ENCODE data around the gene TPRN.
A peak's percentile ranks its signal among the peaks of the same experiment; 100 is the strongest.

The TPRN gene

DNA sequence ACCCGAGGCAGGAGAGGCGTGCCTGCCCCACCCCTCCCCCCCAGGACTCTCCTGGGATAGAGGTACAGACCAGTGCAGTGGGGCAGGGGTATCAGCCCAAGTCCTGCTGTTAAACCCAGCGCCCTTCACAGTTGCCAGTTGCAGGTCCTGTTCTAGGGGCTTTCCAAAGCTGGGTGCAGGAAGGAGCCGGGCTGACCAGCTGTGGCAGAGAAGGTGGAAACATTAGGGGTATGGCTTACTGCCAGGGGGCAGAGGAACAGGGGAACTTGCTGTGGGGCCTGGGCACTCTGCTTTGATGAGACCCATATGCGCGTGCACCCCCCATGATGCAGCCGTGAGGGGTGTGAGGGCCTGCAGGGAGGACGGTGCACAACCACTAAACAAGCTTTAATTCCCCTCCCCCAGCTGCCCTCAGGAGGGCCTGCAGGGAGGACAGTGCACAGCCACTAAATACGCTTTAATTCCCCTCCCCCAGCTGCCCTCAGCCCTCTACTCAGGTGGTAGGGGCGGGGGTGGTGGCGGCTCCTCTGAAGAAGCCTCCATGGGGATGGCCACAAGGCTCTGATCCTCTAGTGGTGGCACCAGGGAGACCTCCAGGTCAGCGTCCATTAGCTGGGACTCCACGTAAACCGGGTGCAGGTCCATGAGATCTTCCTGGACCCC lies 29.9 kb downstream of the TPRN start:
- no peak for DNase-seq

DNA sequence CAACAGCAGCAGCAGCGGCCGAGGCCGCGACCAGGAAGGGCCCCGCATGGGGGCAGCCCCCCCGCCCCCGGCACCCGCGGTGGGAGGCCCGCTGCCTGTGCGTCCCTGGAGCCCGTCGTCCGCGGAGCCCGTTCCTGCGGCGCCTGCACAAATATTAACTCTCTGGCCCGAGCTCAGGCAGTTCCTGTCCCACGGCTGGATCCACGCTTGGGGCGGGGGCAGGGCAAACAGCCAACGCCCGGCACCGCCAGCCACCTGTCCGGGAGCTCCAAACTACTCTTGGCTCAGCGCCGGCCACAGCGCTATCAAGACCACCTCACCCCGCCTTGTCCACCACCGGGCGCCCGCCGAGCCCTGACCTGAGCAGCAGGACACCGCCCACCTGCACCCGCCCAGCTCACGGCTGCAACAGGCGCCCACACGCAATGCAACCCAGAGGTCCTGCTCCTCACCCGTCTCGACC lies 30.6 kb downstream of the TPRN start, which contains the start of gene LRRC26:
LRRC26 (minus strand) TSS at position 156 of the 463 bp plus-strand sequence; CDS start at position 48, 108 bp downstream.
- DNase-seq = no peak

DNA sequence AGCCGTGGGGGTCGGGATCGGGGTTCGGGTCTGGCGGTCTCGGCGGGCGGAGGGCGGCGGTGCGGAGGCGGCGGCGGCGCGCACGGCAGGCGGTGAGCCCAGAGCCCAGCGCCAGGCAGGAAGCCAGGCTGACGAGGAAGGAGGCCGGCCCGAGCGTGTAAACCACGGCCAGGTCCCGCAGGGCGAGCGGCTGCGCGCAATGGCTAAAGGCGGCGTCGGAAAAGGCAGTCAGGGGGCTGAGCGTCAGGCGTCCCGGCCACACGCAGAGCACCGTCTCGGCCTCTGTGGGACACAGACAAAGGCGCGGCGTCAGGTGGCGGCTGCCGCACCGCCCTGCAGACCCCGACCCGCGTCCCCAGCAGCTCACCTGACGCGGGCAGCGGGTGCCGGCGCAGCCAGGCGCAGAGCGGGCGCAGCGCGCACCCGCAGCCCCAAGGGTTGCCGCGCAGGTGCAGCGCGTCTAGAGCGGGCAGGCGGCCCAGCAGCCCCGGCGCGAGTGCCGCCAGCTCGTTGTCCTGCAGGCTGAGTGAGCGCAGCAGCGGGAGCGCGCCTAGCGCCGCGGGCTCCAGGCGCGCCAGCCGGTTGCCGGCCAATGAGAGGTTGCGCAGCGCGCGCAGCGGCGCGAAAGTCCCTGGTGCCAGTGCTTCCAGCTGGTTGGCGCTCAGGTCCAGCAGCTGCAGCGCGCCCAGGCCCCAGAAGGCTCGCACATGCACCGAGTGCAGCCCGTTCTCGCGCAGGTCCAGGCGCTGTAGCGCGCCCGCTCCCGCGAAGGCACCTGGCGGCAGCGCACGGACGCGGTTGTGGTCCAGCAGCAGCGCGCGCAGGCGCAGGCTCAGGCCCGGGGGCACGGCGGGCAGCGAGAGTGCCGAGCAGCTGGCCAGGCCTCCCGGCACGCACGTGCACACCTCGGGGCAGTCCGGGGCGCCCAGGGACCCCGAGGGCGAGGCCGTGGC lies 31.4 kb downstream of the TPRN start:
- DNase-seq = peak in 1 of 2 donors; percentile 41

DNA sequence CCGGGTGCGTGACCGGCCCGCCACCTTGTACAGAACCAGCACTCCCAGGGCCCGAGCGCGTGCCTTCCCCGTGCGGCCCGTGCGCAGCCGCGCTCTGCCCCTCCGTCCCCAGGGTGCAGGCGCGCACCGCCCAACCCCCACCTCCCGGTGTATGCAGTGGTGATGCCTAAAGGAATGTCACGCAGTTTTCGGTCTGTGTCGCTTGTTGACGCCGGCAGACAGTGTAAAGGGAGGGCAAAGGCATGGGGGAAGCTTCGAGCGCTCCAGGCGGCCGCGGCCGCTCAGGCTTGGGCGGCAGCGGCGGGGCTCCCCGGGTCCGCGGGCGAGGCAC lies 32.0 kb downstream of the TPRN start:
- DNase-seq = no peak

DNA sequence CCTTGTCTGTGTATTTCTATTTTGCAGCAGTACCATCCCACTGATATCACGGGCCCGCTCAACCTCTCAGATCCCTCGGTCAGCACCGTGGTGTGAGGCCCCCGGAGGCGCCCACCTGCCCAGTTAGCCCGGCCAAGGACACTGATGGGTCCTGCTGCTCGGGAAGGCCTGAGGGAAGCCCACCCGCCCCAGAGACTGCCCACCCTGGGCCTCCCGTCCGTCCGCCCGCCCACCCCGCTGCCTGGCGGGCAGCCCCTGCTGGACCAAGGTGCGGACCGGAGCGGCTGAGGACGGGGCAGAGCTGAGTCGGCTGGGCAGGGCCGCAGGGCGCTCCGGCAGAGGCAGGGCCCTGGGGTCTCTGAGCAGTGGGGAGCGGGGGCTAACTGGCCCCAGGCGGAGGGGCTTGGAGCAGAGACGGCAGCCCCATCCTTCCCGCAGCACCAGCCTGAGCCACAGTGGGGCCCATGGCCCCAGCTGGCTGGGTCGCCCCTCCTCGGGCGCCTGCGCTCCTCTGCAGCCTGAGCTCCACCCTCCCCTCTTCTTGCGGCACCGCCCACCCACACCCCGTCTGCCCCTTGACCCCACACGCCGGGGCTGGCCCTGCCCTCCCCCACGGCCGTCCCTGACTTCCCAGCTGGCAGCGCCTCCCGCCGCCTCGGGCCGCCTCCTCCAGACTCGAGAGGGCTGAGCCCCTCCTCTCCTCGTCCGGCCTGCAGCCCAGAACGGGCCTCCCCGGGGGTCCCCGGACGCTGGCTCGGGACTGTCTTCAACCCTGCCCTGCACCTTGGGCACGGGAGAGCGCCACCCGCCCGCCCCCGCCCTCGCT lies 32.6 kb downstream of the TPRN start:
- DNase-seq = no peak

DNA sequence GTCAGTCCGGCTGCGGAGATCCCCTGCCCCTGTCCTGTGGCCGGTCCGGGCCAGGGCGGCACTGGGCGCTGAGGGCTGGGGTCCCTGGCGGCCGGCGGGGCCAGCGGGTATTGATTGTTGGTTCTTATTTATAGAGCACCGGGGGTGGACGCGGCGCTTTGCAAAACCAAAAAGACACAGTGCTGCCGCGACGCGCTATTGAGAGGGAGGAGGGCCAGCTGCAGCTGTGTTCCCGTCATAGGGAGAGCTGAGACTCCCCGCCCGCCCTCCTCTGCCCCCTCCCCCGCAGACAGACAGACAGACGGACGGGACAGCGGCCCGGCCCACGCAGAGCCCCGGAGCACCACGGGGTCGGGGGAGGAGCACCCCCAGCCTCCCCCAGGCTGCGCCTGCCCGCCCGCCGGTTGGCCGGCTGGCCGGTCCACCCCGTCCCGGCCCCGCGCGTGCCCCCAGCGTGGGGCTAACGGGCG lies 33.2 kb downstream of the TPRN start:
- DNase-seq = no peak

DNA sequence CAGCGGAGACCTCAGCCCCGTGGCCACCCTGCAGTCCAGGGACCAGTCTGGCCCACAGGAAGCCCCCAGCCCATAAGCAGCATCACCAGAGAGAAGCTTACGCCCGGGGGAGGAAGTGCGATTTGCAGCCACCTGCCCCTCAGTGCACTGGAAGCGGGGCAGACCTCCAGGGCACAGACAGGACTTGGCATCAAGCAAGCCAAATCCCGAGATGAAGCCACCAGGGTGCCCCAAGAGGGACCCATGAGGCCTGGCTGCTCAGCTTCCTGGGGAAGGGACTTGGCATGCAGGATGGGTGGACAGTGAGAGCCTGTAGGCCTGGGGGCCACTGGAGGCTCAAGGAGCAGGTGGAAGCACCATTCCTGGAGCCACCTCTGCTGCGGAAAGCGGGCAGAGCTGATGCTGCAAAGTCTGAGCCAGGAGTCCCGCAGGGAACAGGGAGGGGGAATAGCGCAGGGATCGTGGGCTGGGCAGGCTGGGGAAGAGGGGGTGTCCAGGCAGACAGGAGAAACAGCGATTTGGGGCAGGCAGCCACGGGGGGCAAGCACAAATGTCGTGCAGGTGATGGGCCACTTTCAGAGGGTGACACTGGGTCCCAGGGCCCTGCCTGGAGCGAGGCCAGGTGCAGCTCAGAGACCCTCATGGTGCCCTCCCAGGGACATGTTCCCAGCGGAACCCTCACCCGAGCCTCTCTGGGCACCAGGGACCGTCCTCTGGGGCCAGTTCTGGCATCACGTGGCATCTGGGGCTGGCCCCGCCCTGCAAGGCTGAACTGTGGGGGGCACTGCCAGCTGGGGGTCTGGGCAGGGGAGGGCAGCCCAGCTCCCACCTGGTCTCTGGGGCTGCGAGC lies 33.9 kb downstream of the TPRN start:
- no peak for DNase-seq

DNA sequence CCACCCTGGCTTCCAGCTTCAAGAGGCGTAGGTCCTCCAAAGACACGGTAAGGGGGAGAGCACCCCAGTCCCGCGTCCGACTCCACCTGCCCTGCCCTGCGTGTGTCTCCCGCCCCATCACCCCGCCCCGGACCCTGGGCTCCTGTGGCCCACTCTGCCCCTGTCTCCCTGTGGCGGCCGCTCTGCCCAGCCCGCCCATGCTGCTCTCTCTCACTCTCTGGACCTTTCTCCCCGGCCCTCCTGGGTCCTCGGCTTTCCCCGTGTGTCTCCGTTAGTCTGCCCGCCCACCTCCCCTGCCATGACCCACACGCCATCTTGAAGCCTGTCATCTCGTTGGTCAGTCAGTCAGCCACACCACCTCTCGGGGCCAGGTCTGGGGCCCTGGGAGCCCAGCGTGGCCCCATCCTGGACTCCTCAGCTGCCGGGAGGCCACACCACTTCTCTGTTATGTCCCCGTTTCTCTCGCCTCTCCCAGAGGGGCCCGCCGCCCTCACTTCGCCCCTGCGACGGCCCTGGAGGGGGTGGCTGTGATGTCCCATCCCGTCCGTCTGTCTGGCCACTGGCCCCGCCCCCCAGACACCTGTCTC lies 35.2 kb downstream of the TPRN start:
- DNase-seq = no peak

DNA sequence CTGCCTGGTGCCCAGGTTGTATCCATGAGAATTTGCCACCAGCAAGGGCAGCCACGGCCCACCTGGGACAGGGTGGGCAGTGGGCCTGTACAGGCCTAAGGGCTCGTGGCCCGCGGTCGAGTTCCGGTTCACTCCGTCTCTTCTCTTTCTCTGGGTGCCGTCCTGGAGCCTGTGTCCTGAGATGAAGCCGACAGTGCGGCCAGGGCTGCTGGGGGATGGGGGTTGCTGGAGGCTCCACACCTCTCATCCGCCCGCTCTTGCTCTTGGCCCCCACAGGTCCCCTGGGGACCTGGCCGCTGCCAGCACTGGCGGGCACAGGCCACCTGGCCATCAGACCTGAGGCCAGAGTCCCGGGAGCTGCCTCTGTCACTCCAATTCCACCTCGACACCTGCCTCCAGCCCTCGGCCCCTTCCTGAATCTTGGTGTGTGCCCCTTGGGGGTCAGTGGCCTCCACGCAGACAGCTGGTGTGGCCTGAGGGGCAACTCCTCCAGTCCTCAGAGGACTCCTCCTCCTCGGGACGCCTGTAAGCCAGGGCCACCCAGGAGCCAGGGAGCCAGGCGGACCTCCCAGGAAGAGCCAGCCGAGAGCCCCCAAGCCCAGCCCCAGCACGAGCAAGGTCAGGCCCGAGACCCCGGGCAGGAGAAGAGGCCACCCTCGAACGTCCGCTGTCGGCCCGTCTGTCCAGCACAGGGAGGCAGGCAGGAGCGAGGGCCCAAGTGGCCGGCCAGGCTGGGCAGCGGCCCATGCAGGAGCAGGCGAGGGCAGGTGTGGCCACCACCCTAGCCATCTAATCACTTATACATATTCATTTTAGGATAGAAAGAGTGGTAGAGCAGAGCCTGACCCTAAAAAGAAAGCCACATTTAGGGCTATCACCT lies 35.9 kb downstream of the TPRN start:
- no peak for DNase-seq

DNA sequence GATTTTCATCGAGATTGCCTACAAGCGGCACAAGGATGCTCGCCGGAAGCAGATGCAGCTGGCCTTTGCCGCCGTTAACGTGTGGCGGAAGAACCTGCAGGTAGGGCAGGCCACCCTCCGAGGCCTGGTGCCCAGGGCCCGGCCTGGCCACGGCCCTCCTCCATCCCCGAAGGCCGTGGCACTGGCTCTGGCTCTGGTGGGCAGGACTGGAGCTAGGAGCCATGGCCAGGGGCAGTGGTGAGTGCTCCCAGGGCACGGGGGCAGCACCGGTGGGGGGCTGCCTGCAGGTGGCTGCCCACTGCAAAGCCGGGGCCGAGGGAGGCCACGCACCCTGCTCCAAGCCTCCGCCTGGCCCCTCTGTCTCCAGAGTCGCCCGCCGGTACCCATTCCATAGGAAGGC lies 36.7 kb downstream of the TPRN start:
- no peak for DNase-seq

DNA sequence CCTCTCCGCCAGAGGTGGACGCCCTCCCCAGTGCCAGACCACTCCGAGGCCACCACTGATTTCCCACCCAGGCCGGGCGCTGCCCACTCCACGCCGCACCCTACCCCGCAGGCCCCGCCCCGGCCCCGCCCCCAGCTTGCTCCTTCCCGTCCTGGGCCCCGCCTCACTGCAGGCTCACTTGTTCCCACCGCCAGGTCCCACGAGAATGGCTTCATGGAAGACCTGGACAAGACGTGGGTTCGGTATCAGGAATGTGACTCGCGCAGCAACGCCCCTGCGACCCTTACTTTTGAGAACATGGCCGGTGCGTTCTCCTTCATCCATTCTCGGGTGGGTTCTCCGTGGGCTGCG lies 37.2 kb downstream of the TPRN start:
- DNase-seq = no peak

DNA sequence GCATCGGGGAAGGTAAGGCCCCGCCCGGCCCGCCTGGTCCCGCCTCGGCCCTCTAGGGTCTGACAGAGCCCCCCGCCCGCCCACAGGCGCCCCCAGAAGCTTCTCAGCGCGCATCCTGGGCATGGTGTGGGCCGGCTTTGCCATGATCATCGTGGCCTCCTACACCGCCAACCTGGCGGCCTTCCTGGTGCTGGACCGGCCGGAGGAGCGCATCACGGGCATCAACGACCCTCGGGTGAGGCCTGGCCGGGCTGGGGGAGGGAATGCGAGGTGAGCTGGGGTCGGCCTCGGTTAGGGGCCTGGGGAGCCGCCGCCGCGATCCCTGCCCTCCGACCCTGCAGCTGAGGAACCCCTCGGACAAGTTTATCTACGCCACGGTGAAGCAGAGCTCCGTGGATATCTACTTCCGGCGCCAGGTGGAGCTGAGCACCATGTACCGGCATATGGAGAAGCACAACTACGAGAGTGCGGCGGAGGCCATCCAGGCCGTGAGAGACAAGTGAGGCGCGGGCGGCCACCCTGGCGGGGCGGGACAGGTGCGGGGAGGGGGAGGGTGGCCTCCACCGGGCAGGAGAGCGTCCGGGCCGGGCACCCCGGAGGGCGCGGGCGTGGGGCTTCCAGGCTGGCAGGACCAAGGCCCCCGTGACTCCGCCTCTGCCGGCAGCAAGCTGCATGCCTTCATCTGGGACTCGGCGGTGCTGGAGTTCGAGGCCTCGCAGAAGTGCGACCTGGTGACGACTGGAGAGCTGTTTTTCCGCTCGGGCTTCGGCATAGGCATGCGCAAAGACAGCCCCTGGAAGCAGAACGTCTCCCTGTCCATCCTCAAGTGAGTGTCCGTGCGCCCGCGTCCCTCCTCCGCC lies 37.8 kb downstream of the TPRN start:
- no peak for DNase-seq

DNA sequence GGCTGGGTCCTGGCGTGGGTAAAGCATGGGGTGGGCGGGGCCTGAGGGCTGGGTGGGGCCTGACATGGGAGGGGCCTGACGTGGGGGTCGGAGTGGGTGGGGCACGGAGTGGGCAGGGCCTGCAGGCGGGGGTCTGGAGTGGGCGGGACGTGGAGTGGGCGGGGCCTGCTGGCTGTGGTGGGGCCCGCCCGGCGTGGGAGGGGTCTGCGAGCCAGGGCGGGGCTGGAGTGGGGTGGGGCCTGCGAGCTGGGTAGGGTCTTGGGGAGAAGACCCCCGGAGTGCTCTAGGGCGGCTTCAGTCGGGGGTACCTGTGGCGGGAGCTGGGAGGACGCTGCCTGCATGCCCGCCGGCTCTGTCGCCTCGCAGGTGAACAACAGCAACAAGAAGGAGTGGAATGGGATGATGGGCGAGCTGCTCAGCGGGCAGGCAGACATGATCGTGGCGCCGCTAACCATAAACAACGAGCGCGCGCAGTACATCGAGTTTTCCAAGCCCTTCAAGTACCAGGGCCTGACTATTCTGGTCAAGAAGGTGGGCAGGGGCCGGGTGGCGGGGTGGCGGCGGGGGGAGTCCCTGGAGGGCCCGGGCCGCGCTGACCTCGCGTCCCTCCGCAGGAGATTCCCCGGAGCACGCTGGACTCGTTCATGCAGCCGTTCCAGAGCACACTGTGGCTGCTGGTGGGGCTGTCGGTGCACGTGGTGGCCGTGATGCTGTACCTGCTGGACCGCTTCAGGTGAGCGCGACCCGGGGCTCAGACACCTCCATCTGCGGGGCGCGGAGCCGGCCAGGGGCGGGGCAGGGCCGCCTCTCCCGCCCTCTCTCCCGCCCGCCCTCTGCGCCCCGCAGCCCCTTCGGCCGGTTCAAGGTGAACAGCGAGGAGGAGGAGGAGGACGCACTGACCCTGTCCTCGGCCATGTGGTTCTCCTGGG lies 38.7 kb downstream of the TPRN start:
- DNase-seq = no peak

DNA sequence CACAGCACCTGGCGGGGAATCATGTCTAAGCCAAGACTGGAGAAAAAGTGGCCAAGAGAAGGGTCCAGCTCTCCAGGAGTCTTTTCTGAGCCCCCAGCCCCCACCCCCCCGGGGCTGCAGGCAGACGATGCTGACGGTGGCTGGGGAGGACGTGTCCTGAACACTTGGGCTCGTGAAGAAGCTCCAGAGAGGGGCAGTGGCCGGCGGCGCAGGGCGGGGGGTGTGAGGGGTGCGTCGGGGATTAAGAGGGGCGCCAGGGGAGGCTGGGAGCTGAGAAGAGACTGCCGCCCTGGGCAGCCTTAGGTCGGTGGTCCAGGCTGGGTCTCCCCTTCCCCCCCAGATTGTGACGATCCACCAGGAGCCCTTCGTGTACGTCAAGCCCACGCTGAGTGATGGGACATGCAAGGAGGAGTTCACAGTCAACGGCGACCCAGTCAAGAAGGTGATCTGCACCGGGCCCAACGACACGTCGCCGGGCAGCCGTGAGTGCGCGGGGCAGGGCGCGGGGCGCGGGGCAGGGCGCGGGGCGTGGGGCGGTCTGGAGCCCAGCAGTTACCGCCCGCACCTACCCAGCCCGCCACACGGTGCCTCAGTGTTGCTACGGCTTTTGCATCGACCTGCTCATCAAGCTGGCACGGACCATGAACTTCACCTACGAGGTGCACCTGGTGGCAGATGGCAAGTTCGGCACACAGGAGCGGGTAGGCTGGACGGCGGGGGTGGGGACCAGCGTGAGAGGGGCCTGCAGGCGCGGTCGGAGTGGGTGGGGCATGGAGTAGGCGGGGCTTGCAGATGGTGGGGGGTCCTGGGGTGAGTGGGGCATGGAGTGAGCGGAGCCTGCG lies 39.6 kb downstream of the TPRN start:
- no peak for DNase-seq

DNA sequence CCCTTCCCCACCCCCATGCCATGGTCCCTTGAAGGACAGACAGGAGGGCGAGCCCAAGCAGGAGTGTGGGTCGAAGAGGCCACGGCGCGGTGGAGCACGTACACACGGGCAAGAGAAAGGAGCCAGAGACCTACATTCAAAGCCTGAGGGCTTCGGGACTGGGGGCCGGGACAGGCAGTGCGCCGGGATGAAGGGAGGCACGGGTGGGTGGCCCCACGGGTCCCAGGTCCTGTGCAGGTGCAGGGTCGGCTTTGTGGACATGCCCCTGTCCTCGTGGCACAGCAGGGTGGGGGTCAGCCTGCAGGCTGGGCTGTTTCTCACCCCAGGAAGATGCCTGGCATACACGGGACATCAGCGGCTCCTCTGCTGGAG lies 40.5 kb downstream of the TPRN start:
- no peak for DNase-seq

DNA sequence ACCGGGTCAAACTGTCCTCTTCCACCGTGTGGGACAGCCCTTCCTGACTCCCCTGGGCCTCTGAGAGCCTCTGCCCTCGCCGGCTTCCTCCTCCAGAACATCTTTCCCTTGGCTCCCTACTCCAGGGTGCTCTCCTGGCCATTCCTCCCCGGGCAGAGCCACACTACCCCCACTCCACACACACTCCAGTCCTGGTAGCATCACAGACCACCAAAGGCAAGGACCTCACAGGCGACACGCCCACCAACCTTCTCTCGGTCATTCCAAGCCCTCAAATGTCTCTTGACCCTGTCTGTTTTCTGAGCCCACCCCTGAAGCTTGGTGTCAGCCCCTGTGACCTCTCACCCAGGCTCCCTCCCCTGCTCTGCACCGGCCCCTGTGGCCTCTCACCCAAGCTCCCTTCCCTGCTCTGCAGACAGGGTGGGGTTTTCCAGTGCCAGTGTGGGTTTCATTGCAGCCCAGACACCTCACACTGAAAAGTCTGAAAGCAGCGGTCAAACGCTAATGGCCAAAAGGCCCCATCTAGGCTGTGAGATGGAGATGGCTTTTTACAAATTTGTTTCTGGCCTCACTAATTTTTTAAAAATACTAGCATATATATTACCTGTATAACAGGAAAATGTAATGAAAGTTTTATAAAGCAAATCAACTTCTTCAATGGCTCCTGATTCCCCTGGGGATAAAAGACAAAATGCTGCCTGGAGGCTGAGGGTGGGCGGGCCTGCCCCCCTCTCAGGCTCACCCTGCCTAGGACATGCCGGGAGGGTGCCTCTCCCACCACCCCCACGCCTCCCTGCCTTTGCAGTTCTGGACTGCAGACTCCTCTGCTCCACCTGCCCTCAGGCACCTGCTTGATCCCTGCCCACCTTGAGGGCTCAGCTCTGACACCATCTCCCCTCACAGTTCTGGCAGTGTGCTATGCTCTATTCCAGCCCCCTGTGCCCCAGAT lies 41.2 kb downstream of the TPRN start:
- no peak for DNase-seq

DNA sequence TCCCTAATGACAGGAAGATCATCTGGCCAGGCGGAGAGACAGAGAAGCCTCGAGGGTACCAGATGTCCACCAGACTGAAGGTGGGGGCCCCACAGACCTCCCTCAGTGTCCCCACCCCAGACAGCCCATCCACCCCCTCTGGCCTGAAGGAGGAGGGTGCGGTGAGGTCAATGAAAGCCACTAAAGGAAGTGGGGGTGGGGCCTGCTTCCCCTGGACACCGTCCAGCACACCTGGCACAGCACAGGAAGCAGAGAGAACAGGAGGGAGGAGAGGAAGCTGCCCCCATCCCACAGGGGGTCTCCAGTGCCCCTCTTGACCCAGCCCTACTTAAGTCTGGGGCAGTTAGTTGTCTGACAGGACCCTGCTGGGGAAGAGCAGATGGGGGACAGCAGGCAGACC lies 41.9 kb downstream of the TPRN start:
- no peak for DNase-seq
